Fibroblast of pulmonary artery (primary cell): ENCODE data around the gene TYRP1.

ENCODE experiments used
- DNase-seq: peaks from one replicate; pipeline ENCODE4 v3.0.0-alpha.2; 2010; ENCODE audit warnings: low read depth
- H3K4me3 ChIP-seq: replicated peaks from 2 replicates; pipeline ENCODE4 v1.5.1; 2011; ENCODE audit warnings: low read depth, mild to moderate bottlenecking, control low read depth, low read length, moderate library complexity
- TF ChIP-seq, protein P1 (sequence below): IDR thresholded peaks from 2 replicates; pipeline ENCODE4 v1.5.1; 2011; ENCODE audit warnings: mild to moderate bottlenecking, control low read depth, low read length, inconsistent platforms; ENCODE audit errors: missing control alignments

Gene TYRP1

DNA sequence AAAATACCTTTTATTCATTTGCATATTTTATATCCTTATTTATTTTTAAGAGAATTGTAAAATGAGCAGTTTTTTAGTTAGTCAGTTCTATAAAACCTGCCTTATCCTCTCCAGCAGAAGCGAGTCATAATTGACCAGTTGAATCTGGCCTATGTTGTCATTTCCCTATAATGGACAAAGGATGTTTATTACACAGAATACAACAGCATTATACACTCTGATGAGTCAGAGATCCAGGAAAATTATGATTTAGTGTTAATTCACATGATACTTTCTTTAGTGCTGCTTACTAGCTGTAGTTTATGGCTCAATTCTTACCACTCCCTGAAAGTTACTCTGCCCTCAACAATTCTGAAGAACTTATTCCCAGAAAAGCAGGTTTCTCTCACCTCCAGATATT lies 54.8 kb downstream of the TYRP1 start:
- TF ChIP-seq, protein P1, sequence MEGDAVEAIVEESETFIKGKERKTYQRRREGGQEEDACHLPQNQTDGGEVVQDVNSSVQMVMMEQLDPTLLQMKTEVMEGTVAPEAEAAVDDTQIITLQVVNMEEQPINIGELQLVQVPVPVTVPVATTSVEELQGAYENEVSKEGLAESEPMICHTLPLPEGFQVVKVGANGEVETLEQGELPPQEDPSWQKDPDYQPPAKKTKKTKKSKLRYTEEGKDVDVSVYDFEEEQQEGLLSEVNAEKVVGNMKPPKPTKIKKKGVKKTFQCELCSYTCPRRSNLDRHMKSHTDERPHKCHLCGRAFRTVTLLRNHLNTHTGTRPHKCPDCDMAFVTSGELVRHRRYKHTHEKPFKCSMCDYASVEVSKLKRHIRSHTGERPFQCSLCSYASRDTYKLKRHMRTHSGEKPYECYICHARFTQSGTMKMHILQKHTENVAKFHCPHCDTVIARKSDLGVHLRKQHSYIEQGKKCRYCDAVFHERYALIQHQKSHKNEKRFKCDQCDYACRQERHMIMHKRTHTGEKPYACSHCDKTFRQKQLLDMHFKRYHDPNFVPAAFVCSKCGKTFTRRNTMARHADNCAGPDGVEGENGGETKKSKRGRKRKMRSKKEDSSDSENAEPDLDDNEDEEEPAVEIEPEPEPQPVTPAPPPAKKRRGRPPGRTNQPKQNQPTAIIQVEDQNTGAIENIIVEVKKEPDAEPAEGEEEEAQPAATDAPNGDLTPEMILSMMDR = no peak
- H3K4me3 ChIP-seq = no peak overlapping the region
- DNase-seq = peak; percentile 36

DNA sequence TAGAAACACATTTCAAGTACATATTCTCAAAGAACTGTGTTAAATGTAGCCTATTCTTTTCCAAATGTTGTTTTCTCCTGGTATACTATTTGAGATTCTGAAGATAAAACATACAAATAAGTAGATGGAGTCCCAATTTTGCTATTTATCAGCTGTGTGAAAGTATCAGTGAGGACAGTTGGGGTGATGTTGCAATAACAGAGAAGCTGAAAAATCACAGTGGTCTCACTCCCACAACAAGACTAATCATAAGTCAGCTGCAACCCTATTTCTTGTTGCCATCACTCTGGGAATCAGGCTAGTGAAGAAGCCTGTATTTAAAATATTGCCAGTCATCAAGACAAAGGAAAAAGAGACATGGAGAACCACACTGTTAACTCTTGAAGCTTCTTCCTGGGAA lies 55.8 kb downstream of the TYRP1 start:
- H3K4me3 ChIP-seq = no peak overlapping the region
- DNase-seq = no peak
- TF ChIP-seq, protein P1 = no peak

GRCh38 chr9:12753931-12754330 lies 60.7 kb downstream of the TYRP1 start:
- no peak for DNase-seq
- no peak overlapping the region for H3K4me3 ChIP-seq
- TF ChIP-seq, protein P1 = no peak

DNA sequence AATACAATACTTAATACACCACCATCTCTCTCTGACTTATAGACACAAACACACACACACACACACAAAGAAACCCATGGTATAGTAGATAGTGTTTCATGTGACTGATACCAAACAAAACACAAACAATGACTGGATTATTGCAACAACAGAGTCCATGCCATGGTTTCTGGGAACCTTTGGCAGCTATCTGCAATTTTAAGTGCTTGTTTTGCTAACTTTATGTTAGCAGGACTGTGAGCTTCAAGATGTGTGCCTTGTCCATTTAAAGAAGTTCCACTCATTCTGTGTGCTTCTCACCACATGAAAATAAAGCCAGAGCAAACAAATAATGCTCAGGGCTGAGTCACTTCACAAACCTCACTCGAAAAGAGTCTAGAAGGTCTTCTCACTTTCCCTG lies 66.6 kb downstream of the TYRP1 start:
- no peak overlapping the region for H3K4me3 ChIP-seq
- TF ChIP-seq, protein P1 = no peak
- DNase-seq = peak; percentile 68
